ENCODE results near the gene DCC. TPM values are rescaled to one million over a fixed set of nuclear protein-coding genes. Genes with fewer than 3 reads are reported as not detected.

The DCC gene
- total and polyA plus RNA-seq, 2 donors (not counting 1 experiment from before 2014, with no cell fraction given): not detected

DNA sequence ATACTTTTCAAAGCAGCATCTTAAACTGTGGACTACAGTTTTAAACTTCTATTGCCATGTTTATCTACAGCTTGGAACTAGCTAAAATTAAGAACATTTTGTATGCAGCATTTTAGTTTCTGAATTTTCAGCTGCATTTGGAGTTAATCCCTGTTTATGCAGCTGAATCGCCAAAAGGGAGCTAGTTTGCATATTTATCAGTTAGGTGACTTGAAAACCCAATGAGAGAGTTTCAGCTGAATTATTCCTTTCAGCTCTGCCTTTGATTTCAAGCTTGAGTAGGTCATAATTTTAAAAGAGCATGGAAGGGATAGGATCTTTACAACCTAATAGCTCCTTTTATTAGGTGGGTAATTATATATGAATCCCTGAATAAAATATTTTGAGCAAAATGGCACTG lies 1191.9 kb downstream of the DCC start:
- WGBS (ENCODE audit: insufficient coverage): 56% methylated on average over 1 of the region's 1 CpG
- H3K27me3 Mint-ChIP-seq: no peaks in the 10 kb centered on the region
- CTCF ChIA-PET: interaction anchor here (0.8 kb wide), 1 partner anchor 8 kb away, joined by 4 read pairs; no protein-coding TSS in a partner anchor
- POLR2A ChIA-PET: no interaction called here
- H3K4me2 ChIP-seq (replicated peaks; ENCODE audit: low read depth, low read length, poor library complexity, severe bottlenecking): no peak overlapping the region
- no peak overlapping the region for H3K9ac ChIP-seq (ENCODE audit: low read length)
- no peak for TF ChIP-seq EZH2 (IDR thresholded peaks at IDR 0.05; ENCODE audit: borderline replicate concordance, insufficient read depth, low read depth, low read length, poor library complexity, severe bottlenecking)
- TF ChIP-seq, protein P1, sequence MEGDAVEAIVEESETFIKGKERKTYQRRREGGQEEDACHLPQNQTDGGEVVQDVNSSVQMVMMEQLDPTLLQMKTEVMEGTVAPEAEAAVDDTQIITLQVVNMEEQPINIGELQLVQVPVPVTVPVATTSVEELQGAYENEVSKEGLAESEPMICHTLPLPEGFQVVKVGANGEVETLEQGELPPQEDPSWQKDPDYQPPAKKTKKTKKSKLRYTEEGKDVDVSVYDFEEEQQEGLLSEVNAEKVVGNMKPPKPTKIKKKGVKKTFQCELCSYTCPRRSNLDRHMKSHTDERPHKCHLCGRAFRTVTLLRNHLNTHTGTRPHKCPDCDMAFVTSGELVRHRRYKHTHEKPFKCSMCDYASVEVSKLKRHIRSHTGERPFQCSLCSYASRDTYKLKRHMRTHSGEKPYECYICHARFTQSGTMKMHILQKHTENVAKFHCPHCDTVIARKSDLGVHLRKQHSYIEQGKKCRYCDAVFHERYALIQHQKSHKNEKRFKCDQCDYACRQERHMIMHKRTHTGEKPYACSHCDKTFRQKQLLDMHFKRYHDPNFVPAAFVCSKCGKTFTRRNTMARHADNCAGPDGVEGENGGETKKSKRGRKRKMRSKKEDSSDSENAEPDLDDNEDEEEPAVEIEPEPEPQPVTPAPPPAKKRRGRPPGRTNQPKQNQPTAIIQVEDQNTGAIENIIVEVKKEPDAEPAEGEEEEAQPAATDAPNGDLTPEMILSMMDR (IDR thresholded peaks at IDR 0.05): no peak
- intact Hi-C loops (cut with micrococcal nuclease): no loop called here
- H2AFZ ChIP-seq (ENCODE audit: insufficient read depth, low read depth, low read length, poor library complexity, severe bottlenecking): no peak overlapping the region
- DNase-seq (no peak), ATAC-seq (ENCODE audit: low read depth) (no peak)
- no peaks in the 10 kb centered on the region for H3K27me3 ChIP-seq (replicated peaks in 1 of 4; ENCODE audit: control extremely low read depth in 1 of 4, control insufficient read depth in 3 of 4, insufficient read depth in 4 of 4, low read length in 3 of 4)
- no peaks in the 10 kb centered on the region for H3K9me3 Mint-ChIP-seq (ENCODE audit: insufficient read depth)
- no peaks in the 10 kb centered on the region for H3K79me2 ChIP-seq (ENCODE audit: control insufficient read depth, insufficient read depth, low read length)
- no peak overlapping the region for H3K27ac Mint-ChIP-seq
- no peaks in the 10 kb centered on the region for H3K36me3 ChIP-seq (replicated peaks in 1 of 2; ENCODE audit: control extremely low read depth in 1 of 2, control insufficient read depth in 1 of 2, extremely low read depth in 1 of 2, insufficient read depth in 2 of 2, low read length in 1 of 2)
- H3K4me3 ChIP-seq (ENCODE audit: control extremely low read depth in 1 of 5, extremely low read depth in 1 of 5, insufficient read depth in 1 of 5, low read depth in 2 of 5, low read length in 4 of 5): no peak overlapping the region
- no peaks in the 10 kb centered on the region for H4K20me1 ChIP-seq (ENCODE audit: control insufficient read depth, insufficient read depth, low read length, poor library complexity, severe bottlenecking)
- H3K4me1 Mint-ChIP-seq: no peaks in the 10 kb centered on the region
- no peaks in the 10 kb centered on the region for H3K9me3 ChIP-seq (ENCODE audit: control extremely low read depth in 1 of 3, control insufficient read depth in 2 of 3, insufficient read depth in 1 of 3, low read length in 2 of 3)
- no peak overlapping the region for H3K27ac ChIP-seq (ENCODE audit: low read length in 2 of 2)
- H3K4me1 ChIP-seq (ENCODE audit: control insufficient read depth in 2 of 2, insufficient read depth in 2 of 2, low read length in 2 of 2): no peaks in the 10 kb centered on the region
- H3K4me3 Mint-ChIP-seq: no peak overlapping the region

DNA sequence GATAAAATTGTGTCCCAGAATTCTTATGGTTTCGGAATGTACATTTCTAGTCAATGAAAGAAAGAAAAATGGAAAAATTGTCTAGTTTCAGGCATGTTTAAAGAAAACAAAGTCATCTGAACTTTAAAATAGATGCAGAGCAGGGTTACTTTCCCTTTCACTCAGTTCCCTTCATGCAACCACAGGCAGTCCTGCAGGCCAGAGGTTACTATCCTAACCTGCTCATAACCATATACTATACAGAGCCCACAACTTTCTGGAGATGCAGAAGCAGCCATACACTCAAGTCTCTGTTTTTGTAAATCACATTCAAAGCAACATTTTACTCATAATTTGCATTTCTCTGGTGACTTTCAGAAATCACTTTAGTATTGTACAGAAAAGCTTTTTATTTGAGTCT lies 1194.2 kb downstream of the DCC start:
- Histone ChIP-seq H3K27me3 (replicated peaks in 1 of 4; ENCODE audit: control extremely low read depth in 1 of 4, control insufficient read depth in 3 of 4, insufficient read depth in 4 of 4, low read length in 3 of 4) (no peaks in the 10 kb centered on the region), H3K27ac (ENCODE audit: low read length in 2 of 2) (no peak overlapping the region), H3K4me1 (ENCODE audit: control insufficient read depth in 2 of 2, insufficient read depth in 2 of 2, low read length in 2 of 2) (no peaks in the 10 kb centered on the region), H3K79me2 (ENCODE audit: control insufficient read depth, insufficient read depth, low read length) (no peaks in the 10 kb centered on the region), H3K4me2 (replicated peaks; ENCODE audit: low read depth, low read length, poor library complexity, severe bottlenecking) (no peak overlapping the region), H4K20me1 (ENCODE audit: control insufficient read depth, insufficient read depth, low read length, poor library complexity, severe bottlenecking) (no peaks in the 10 kb centered on the region), H3K9ac (ENCODE audit: low read length) (no peak overlapping the region), H3K36me3 (replicated peaks in 1 of 2; ENCODE audit: control extremely low read depth in 1 of 2, control insufficient read depth in 1 of 2, extremely low read depth in 1 of 2, insufficient read depth in 2 of 2, low read length in 1 of 2) (no peaks in the 10 kb centered on the region), H3K9me3 (ENCODE audit: control extremely low read depth in 1 of 3, control insufficient read depth in 2 of 3, insufficient read depth in 1 of 3, low read length in 2 of 3) (no peaks in the 10 kb centered on the region), H2AFZ (ENCODE audit: insufficient read depth, low read depth, low read length, poor library complexity, severe bottlenecking) (no peak overlapping the region), H3K4me3 (ENCODE audit: control extremely low read depth in 1 of 5, extremely low read depth in 1 of 5, insufficient read depth in 1 of 5, low read depth in 2 of 5, low read length in 4 of 5) (no peak overlapping the region)
- DNase-seq (no peak), ATAC-seq (ENCODE audit: low read depth) (no peak)
- intact Hi-C loops (cut with micrococcal nuclease): no loop called here
- no peaks in the 10 kb centered on the region for H3K9me3 Mint-ChIP-seq (ENCODE audit: insufficient read depth)
- ChIA-PET POLR2A (no interaction called here), CTCF (no interaction called here)
- H3K4me3 Mint-ChIP-seq: no peak overlapping the region
- H3K4me1 Mint-ChIP-seq: no peaks in the 10 kb centered on the region
- WGBS (ENCODE audit: insufficient coverage): no CpG with 5 or more reads among the region's 1 CpG
- H3K27ac Mint-ChIP-seq: no peak overlapping the region
- H3K27me3 Mint-ChIP-seq: no peaks in the 10 kb centered on the region
- no peak for TF ChIP-seq EZH2 (IDR thresholded peaks at IDR 0.05; ENCODE audit: borderline replicate concordance, insufficient read depth, low read depth, low read length, poor library complexity, severe bottlenecking)
- TF ChIP-seq, protein P1 (IDR thresholded peaks at IDR 0.05): no peak

Data from B cell (primary cell).